ENCODE results near the gene NDUFS5. TPM values are rescaled to one million over a fixed set of nuclear protein-coding genes. Genes with fewer than 3 reads are reported as not detected.

Gene NDUFS5
- total and polyA plus RNA-seq, 7 donors, result 525 to 1,407 (median 656) TPM

GRCh38 chr1:39021426-39021825, 4.7 kb upstream of the NDUFS5 start:
- 72 to 82% methylated on average over 1 of the region's 1 CpG for WGBS, 2 donors
- no peak overlapping the region for H3K27ac ChIP-seq
- H3K9me3 ChIP-seq, result no peaks in the 10 kb centered on the region
- intact Hi-C loops (cut with DNase I), result no loop called here
- H3K4me3 ChIP-seq, result no peak overlapping the region
- H3K4me1 ChIP-seq, result peaks cover 0 to 6% (median 2%) of the 10 kb centered on the region in 4 donors
- TF ChIP-seq EP300 (IDR thresholded peaks at IDR 0.05) (no peak), CTCF (IDR thresholded peaks at IDR 0.05) (no peak), POLR2A (IDR thresholded peaks at IDR 0.05) (no peak), POLR2AphosphoS5 (IDR thresholded peaks at IDR 0.05) (no peak)
- H3K27me3 ChIP-seq, result no peaks in the 10 kb centered on the region
- DNase-seq, result no peak
- H3K36me3 ChIP-seq, result no peaks in the 10 kb centered on the region

GRCh38 chr1:39023140-39023539, 3.0 kb upstream of the NDUFS5 start:
- no peaks in the 10 kb centered on the region for H3K36me3 ChIP-seq
- H3K27ac ChIP-seq, result no peak overlapping the region
- no peaks in the 10 kb centered on the region for H3K27me3 ChIP-seq
- H3K4me3 ChIP-seq, result no peak overlapping the region
- no peak for DNase-seq
- 25 to 58% methylated on average over 1 of the region's 1 CpG for WGBS, 2 donors
- TF ChIP-seq POLR2A (IDR thresholded peaks at IDR 0.05), result no peak
- no peak for TF ChIP-seq EP300 (IDR thresholded peaks at IDR 0.05)
- no peak for TF ChIP-seq POLR2AphosphoS5 (IDR thresholded peaks at IDR 0.05)
- no peak for TF ChIP-seq CTCF (IDR thresholded peaks at IDR 0.05)
- intact Hi-C loops (cut with DNase I), result no loop called here
- peaks cover 0 to 18% (median 11%) of the 10 kb centered on the region in 4 donors for H3K4me1 ChIP-seq
- no peaks in the 10 kb centered on the region for H3K9me3 ChIP-seq

GRCh38 chr1:39026866-39027507, 837 bp downstream of the NDUFS5 start:
- no peak for DNase-seq
- intact Hi-C loops (cut with DNase I), result loop anchor here (1.0 kb wide), 2 partner anchors 36 to 168 kb away; partner anchors contain the start of genes AKIRIN1 and RRAGC
- WGBS, 2 donors, result 20 to 31% methylated on average over 30 of the region's 30 CpGs
- no peaks in the 10 kb centered on the region for H3K27me3 ChIP-seq
- no peaks in the 10 kb centered on the region for H3K9me3 ChIP-seq
- H3K36me3 ChIP-seq, result peaks cover 12 to 38% (median 31%) of the 10 kb centered on the region in 4 donors
- peak overlapping the region; percentile 54 to 74 (median 69) for H3K4me3 ChIP-seq
- TF ChIP-seq POLR2AphosphoS5 (IDR thresholded peaks at IDR 0.05) (peak in 1 of 4 donors; percentile 2), EP300 (IDR thresholded peaks at IDR 0.05) (no peak)
- peaks cover 0 to 45% (median 15%) of the 10 kb centered on the region in 4 donors for H3K4me1 ChIP-seq
- peak overlapping the region; percentile 89 to 96 (median 94) for H3K27ac ChIP-seq

GRCh38 chr1:39034114-39034654, 8.0 kb downstream of the NDUFS5 start:
- H3K36me3 ChIP-seq, result peaks cover 23 to 96% (median 62%) of the 10 kb centered on the region in 4 donors
- peak overlapping the region in 1 of 4 donors; percentile 35 for H3K27ac ChIP-seq
- H3K27me3 ChIP-seq, result no peaks in the 10 kb centered on the region
- 59 to 78% methylated on average over 6 of the region's 6 CpGs for WGBS, 2 donors
- H3K4me1 ChIP-seq, result peaks cover 0 to 20% (median 0%) of the 10 kb centered on the region in 4 donors
- no peaks in the 10 kb centered on the region for H3K9me3 ChIP-seq
- intact Hi-C loops (cut with DNase I), result no loop called here
- TF ChIP-seq EP300 (IDR thresholded peaks at IDR 0.05) (no peak), POLR2AphosphoS5 (IDR thresholded peaks at IDR 0.05) (no peak), POLR2A (IDR thresholded peaks at IDR 0.05) (no peak), CTCF (IDR thresholded peaks at IDR 0.05) (no peak)
- no peak for DNase-seq
- H3K4me3 ChIP-seq, result no peak overlapping the region

GRCh38 chr1:39036678-39037077, 10.5 kb downstream of the NDUFS5 start:
- no peaks in the 10 kb centered on the region for H3K27me3 ChIP-seq
- H3K36me3 ChIP-seq, result peaks cover 15 to 81% (median 42%) of the 10 kb centered on the region in 4 donors
- H3K9me3 ChIP-seq, result no peaks in the 10 kb centered on the region
- H3K4me1 ChIP-seq, result peaks cover 0 to 4% (median 0%) of the 10 kb centered on the region in 4 donors
- H3K4me3 ChIP-seq, result no peak overlapping the region
- no peak for TF ChIP-seq POLR2AphosphoS5 (IDR thresholded peaks at IDR 0.05)
- no peak for TF ChIP-seq EP300 (IDR thresholded peaks at IDR 0.05)
- no peak for TF ChIP-seq CTCF (IDR thresholded peaks at IDR 0.05)
- no peak for TF ChIP-seq POLR2A (IDR thresholded peaks at IDR 0.05)
- intact Hi-C loops (cut with DNase I), result no loop called here
- DNase-seq, result no peak
- no peak overlapping the region for H3K27ac ChIP-seq
- WGBS, 2 donors, result 85 to 96% methylated on average over 5 of the region's 5 CpGs

Measured in sigmoid colon (tissue), 7 donors.